ENCODE data around the gene NPIPA8.
"Not testable (repeated sequence)": the region's sequence is repeated elsewhere in the genome, so short reads cannot be mapped to it uniquely, and the experiment has no call there.

DNA sequence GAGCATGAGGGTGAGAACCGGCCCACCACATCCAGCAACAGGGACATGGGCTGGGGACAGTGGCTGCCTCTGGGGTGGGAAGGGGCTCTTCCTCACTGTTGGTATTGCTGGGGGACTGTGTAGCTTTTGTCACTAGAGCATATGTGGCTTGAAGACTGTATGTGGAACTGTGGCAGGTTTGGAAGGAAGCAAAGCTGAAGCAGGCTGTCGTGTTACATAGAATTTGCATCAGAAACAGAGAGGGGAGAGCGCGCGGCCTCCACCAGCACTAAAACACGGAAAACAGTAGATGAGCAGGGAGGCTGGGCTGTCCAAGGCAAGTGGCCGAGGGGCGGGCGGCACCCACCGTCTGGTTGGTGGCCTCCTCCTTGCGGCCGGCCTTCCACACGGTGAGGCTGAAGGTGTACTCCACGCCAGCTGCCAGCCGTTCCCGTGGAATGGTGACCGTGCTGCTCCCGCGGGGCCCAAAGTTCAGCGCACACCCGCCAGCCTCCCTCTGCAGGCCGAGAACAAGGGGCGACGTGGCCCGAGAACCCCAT lies 47.6 kb upstream of the NPIPA8 start:
- TF ChIP-seq POLR2A (IDR thresholded peaks at IDR 0.05) = not testable (repeated sequence)
- TF ChIP-seq, protein P1, sequence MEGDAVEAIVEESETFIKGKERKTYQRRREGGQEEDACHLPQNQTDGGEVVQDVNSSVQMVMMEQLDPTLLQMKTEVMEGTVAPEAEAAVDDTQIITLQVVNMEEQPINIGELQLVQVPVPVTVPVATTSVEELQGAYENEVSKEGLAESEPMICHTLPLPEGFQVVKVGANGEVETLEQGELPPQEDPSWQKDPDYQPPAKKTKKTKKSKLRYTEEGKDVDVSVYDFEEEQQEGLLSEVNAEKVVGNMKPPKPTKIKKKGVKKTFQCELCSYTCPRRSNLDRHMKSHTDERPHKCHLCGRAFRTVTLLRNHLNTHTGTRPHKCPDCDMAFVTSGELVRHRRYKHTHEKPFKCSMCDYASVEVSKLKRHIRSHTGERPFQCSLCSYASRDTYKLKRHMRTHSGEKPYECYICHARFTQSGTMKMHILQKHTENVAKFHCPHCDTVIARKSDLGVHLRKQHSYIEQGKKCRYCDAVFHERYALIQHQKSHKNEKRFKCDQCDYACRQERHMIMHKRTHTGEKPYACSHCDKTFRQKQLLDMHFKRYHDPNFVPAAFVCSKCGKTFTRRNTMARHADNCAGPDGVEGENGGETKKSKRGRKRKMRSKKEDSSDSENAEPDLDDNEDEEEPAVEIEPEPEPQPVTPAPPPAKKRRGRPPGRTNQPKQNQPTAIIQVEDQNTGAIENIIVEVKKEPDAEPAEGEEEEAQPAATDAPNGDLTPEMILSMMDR (IDR thresholded peaks at IDR 0.05) = not testable (repeated sequence)
